Kidney (tissue), 14 donors: ENCODE measurements around the gene SHLD1. TPM values are rescaled to one million over a fixed set of nuclear protein-coding genes. Genes with fewer than 3 reads are reported as not detected.
"Not testable (repeated sequence)": the region's sequence is repeated elsewhere in the genome, so short reads cannot be mapped to it uniquely, and the experiment has no call there.

Experiments used
- DNase-seq, 5 donors: peaks; one replicate each; pipeline ENCODE4 v3.0.0-alpha.2; 2013 to 2020
- FAIRE-seq: peaks from 2 replicates; lab custom pipeline; 2012; peaks lifted over from hg19 to GRCh38; lab: Jason Lieb, UNC
- H3K27ac ChIP-seq, 2 donors: one replicate each; pipeline ENCODE4 v1.7.0; 2013; ENCODE audit warnings: low read depth in 2 of 2, low read length in 2 of 2, inconsistent platforms in 1 of 2
- H3K27me3 ChIP-seq: one replicate; pipeline ENCODE4 v1.7.1; 2013; ENCODE audit warnings: low read length, inconsistent platforms; ENCODE audit not compliant: control insufficient read depth, insufficient read depth
- H3K36me3 ChIP-seq, 3 donors: one replicate each; pipeline versions ENCODE4 v1.7.0 to v1.7.1; 2013; ENCODE audit warnings: low read length in 3 of 3, control low read depth in 1 of 3, inconsistent platforms in 1 of 3; ENCODE audit not compliant: insufficient read depth in 3 of 3, control insufficient read depth in 2 of 3
- H3K4me1 ChIP-seq, 3 donors: one replicate each; pipeline versions ENCODE4 v1.7.0 to v1.7.1; 2013; ENCODE audit warnings: low read length in 3 of 3, inconsistent platforms in 1 of 3, low read depth in 1 of 3; ENCODE audit not compliant: control insufficient read depth in 2 of 3, insufficient read depth in 2 of 3
- H3K4me3 ChIP-seq, 3 donors: one replicate each; pipeline versions ENCODE4 v1.7.0 to v1.8.1; 2013; ENCODE audit warnings: low read length in 3 of 3, control low read depth in 1 of 3, inconsistent platforms in 1 of 3
- H3K9ac ChIP-seq, 3 donors: one replicate each; pipeline versions ENCODE4 v1.7.0 to v1.7.1; 2013; ENCODE audit warnings: low read length in 3 of 3, control low read depth in 1 of 3, inconsistent platforms in 1 of 3
- H3K9me3 ChIP-seq, 3 donors: one replicate each; pipeline versions ENCODE4 v1.7.0 to v1.7.1; 2013; ENCODE audit warnings: low read length in 3 of 3, control low read depth in 1 of 3, inconsistent platforms in 1 of 3; ENCODE audit not compliant: control insufficient read depth in 2 of 3, insufficient read depth in 1 of 3
- CTCF ChIP-seq: IDR thresholded peaks from 3 replicates; pipeline ENCODE4 v1.5.1; 2012; ENCODE audit warnings: mild to moderate bottlenecking, moderate library complexity, borderline replicate concordance; ENCODE audit not compliant: insufficient read depth; ENCODE audit errors: extremely low read depth
- intact Hi-C: fragments of 100-400 bp; cut with DNase I; formaldehyde crosslinking; loops from one replicate; pipeline ENCODE4 v1.11.1; 2022
- polyA plus RNA-seq: library from polyadenylated mRNA; stranded (reverse); fragments of 350-450 nt; fragmentation: Illumina TruSeq; extraction: RNeasy Lipid Tissue Mini Kit (QIAGEN cat#74804); gene quantifications from one replicate; pipeline ENCODE4 v1.2.3, GENCODE V29; 2014; ENCODE audit warnings: low read depth, low replicate concordance; ENCODE audit not compliant: insufficient read depth
- total RNA-seq: library from RNA; stranded (reverse); fragmentation: NEBNext Ultra II Directional; extraction: Animal tissue kit (Norgen Biotek cat#: 25700); gene quantifications from one replicate; pipeline ENCODE4 v1.2.1, GENCODE V29; 2021
- donor health status: control.
- donor health status: control.
- donor health status: control.
- donor health status: control.
- donor health status: control.
- donor health status: DM: yes; HTN: yes; CAD: no.
- donor health status: Normal renal cell carcinoma (clear cell type).

SHLD1 gene
- total and polyA plus RNA-seq, 2 donors from 2014 or later, result 6.1 to 7.2 TPM

- Histone ChIP-seq H3K9me3 (peaks cover 0 to 5% (median 0%) of the 10 kb centered on the region in 3 donors), H3K27me3 (no peaks in the 10 kb centered on the region), H3K9ac (no peak overlapping the region), H3K4me3 (no peak overlapping the region), H3K4me1 (no peaks in the 10 kb centered on the region), H3K27ac (no peak overlapping the region), H3K36me3 (no peaks in the 10 kb centered on the region)
- no peak for FAIRE-seq
- intact Hi-C loops, result no loop called here
- TF ChIP-seq CTCF, result no peak
- DNase-seq, result no peak
Observed at GRCh38 chr20:5719861-5720403, 30.3 kb upstream of the SHLD1 start.

- no peak overlapping the region for H3K27ac ChIP-seq
- H3K4me3 ChIP-seq, result no peak overlapping the region
- no peaks in the 10 kb centered on the region for H3K9me3 ChIP-seq
- no peak for TF ChIP-seq CTCF
- FAIRE-seq (no peak), DNase-seq (no peak)
- no peaks in the 10 kb centered on the region for H3K27me3 ChIP-seq
- no peaks in the 10 kb centered on the region for H3K36me3 ChIP-seq
- intact Hi-C loops, result no loop called here
- no peak overlapping the region for H3K9ac ChIP-seq
- H3K4me1 ChIP-seq, result no peaks in the 10 kb centered on the region
Observed at GRCh38 chr20:5720696-5721095, 29.5 kb upstream of the SHLD1 start.

GRCh38 chr20:5721356-5721755 is 28.8 kb upstream of the SHLD1 start:
- FAIRE-seq, H3K27me3 ChIP-seq, H3K36me3 ChIP-seq, H3K4me3 ChIP-seq, H3K27ac ChIP-seq, H3K9me3 ChIP-seq, H3K4me1 ChIP-seq, intact Hi-C loops, DNase-seq, H3K9ac ChIP-seq: not testable (repeated sequence)

GRCh38 chr20:5722927-5723326 is 27.3 kb upstream of the SHLD1 start:
- intact Hi-C loops, result no loop called here
- no peaks in the 10 kb centered on the region for H3K4me1 ChIP-seq

GRCh38 chr20:5725183-5725463 is 25.1 kb upstream of the SHLD1 start:
- H3K27me3 ChIP-seq, H3K27ac ChIP-seq, H3K9me3 ChIP-seq, H3K4me1 ChIP-seq, H3K4me3 ChIP-seq, H3K36me3 ChIP-seq, intact Hi-C loops, DNase-seq, H3K9ac ChIP-seq, FAIRE-seq: not testable (repeated sequence)

More at GRCh38 chr20:5722927-5723326, 27.3 kb upstream of the SHLD1 start:
- Histone ChIP-seq H3K4me3 (no peak overlapping the region), H3K9ac (no peak overlapping the region), H3K27ac (no peak overlapping the region), H3K27me3 (no peaks in the 10 kb centered on the region), H3K9me3 (no peaks in the 10 kb centered on the region), H3K36me3 (no peaks in the 10 kb centered on the region)
- no peak for DNase-seq
- TF ChIP-seq CTCF, result no peak
- no peak for FAIRE-seq
